GM19238 (cell line): ENCODE data around the gene SRGAP1.

ENCODE experiments used
- DNase-seq: peaks from one replicate; pipeline ENCODE4 v3.0.0; 2011; ENCODE audit warnings: low spot score; ENCODE audit not compliant: insufficient read length

The SRGAP1 gene

GRCh38 chr12:63965936-63966605 is 121.6 kb downstream of the SRGAP1 start:
- no peak for DNase-seq

- no peak for DNase-seq
Measured at GRCh38 chr12:63966606-63966975, 122.1 kb downstream of the SRGAP1 start.

- DNase-seq: no peak
Measured at GRCh38 chr12:63967358-63968145, 123.1 kb downstream of the SRGAP1 start.

- no peak for DNase-seq
Measured at GRCh38 chr12:63968673-63969072, 124.2 kb downstream of the SRGAP1 start.

GRCh38 chr12:63976902-63977395 is 132.4 kb downstream of the SRGAP1 start:
- no peak for DNase-seq

- no peak for DNase-seq
Measured at GRCh38 chr12:63977441-63977840, 132.9 kb downstream of the SRGAP1 start.

GRCh38 chr12:63978519-63978918 is 134.0 kb downstream of the SRGAP1 start:
- no peak for DNase-seq

- DNase-seq: no peak
Measured at GRCh38 chr12:63980211-63980610, 135.7 kb downstream of the SRGAP1 start.

- DNase-seq: no peak
Measured at GRCh38 chr12:63981343-63981742, 136.8 kb downstream of the SRGAP1 start.

GRCh38 chr12:63982604-63983295 is 138.2 kb downstream of the SRGAP1 start:
- DNase-seq: no peak

- DNase-seq: no peak
Measured at GRCh38 chr12:63985456-63985855, 141.0 kb downstream of the SRGAP1 start.

- DNase-seq: no peak
Measured at GRCh38 chr12:63985945-63986344, 141.4 kb downstream of the SRGAP1 start.

GRCh38 chr12:63989301-63989845 is 144.9 kb downstream of the SRGAP1 start:
- no peak for DNase-seq

- no peak for DNase-seq
Measured at GRCh38 chr12:63990828-63991547, 146.5 kb downstream of the SRGAP1 start.

- DNase-seq: no peak
Measured at GRCh38 chr12:63994704-63995103, 150.2 kb downstream of the SRGAP1 start.

- no peak for DNase-seq
Measured at GRCh38 chr12:63995512-63995911, 151.0 kb downstream of the SRGAP1 start.

GRCh38 chr12:63996556-63996955 is 152.1 kb downstream of the SRGAP1 start:
- DNase-seq: no peak

- no peak for DNase-seq
Measured at GRCh38 chr12:63997198-63997597, 152.7 kb downstream of the SRGAP1 start.

GRCh38 chr12:63998584-63998983 is 154.1 kb downstream of the SRGAP1 start:
- no peak for DNase-seq

GRCh38 chr12:63999853-64000252 is 155.4 kb downstream of the SRGAP1 start:
- no peak for DNase-seq

GRCh38 chr12:64001439-64001838 is 156.9 kb downstream of the SRGAP1 start:
- no peak for DNase-seq
